Measurements from ENCODE around the gene PI4KA.
"Not testable (repeated sequence)": the region's sequence is repeated elsewhere in the genome, so short reads cannot be mapped to it uniquely, and the experiment has no call there.

PI4KA gene

GRCh38 chr22:20829491-20830134 is 29.0 kb downstream of the PI4KA start:
- Histone ChIP-seq H3K9me3 (0 out of 2 replicates have a peak, but pooled peaks cover 9% of the 10 kb centered on the region), H3K4me1 (no peaks in the 10 kb centered on the region; the same call in 1 of the 2 replicates), H3K36me3 (replicated peaks) (peaks cover 25% of the 10 kb centered on the region), H3K27me3 (ENCODE audit: low read depth) (no peaks in the 10 kb centered on the region), H3K4me3 (no peak overlapping the region)
- in situ Hi-C loops (cut with MboI; ENCODE audit: low sequenced_read_pairs): no loop called here
- DNase-seq (ENCODE audit: low spot score in 2 of 2): no peak

DNA sequence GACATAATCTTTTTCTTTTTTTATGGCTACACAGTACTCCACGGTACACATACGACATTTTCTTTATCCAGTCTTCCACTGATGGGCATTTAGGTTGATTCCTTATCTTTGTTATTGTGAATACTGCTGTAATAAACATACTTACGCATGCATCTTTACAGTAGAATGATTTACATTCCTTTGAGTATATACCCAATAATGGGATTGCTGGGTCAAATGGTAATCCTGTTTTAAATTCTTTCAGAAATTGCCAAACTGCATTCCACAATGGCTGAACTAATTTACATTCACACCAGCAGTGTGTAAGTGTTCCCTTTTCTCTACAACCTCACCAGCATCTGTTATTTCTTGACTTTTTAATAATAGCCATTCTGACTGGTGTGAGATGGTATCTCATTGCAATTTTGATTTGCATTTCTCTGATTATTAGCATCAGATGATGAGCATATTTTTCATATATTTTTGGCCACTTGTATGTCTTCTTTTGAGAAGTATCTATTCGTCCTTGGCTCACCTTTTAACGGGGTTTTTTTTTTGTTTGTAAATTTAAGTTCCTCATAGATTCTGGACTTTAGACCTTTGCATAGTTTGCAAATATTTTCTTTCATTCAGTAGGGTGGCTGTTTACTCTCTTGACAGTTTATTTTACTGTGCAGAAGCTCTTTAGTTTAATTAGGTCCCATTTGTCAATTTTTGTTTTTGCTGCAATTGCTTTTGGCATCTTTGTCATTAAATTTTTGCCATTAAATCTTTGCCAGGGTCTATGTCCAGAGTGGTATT is 32.0 kb downstream of the PI4KA start:
- H3K36me3 ChIP-seq (replicated peaks): peaks cover 12% of the 10 kb centered on the region
- DNase-seq (ENCODE audit: low spot score in 2 of 2): peak in 1 of 2 experiments; percentile 42
- H3K9me3 ChIP-seq; in situ Hi-C loops (cut with MboI; ENCODE audit: low sequenced_read_pairs); H3K27me3 ChIP-seq (ENCODE audit: low read depth); H3K4me3 ChIP-seq; H3K4me1 ChIP-seq: not testable (repeated sequence)

DNA sequence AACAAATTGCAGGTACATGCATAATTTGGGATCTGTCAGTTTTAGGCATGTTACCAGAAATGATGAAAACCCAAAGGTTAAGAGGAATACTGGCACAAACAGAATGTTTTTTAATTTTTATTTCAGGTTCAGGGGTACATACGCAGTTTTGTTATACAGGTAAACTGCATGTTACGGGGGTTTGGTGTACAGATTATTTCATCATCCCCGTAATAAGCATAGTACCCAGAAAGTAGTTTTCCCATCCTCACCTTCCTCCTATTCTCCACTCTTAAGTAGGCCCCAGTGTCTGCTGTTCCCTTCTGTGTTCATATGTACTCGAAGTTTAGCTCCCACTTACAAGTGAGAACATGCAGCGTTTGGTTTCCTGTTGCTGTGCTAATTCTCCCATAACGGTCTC is 33.0 kb downstream of the PI4KA start:
- Histone ChIP-seq H3K36me3 (replicated peaks) (peaks cover 8% of the 10 kb centered on the region), H3K27me3 (ENCODE audit: low read depth) (no peaks in the 10 kb centered on the region)
- no peak for DNase-seq (ENCODE audit: low spot score in 2 of 2)

GRCh38 chr22:20825216-20825615 is 33.4 kb downstream of the PI4KA start:
- DNase-seq (ENCODE audit: low spot score in 2 of 2); H3K4me1 ChIP-seq; H3K27me3 ChIP-seq (ENCODE audit: low read depth); H3K9me3 ChIP-seq; H3K36me3 ChIP-seq (replicated peaks); H3K4me3 ChIP-seq; in situ Hi-C loops (cut with MboI; ENCODE audit: low sequenced_read_pairs): not testable (repeated sequence)

More for the DNA sequence above, 33.0 kb downstream of the PI4KA start:
- in situ Hi-C loops (cut with MboI; ENCODE audit: low sequenced_read_pairs): no loop called here
- H3K4me1 ChIP-seq: peaks cover 9% of the 10 kb centered on the region
- no peak overlapping the region for H3K4me3 ChIP-seq
- 0 out of 2 replicates have a peak, but pooled peaks cover 9% of the 10 kb centered on the region for H3K9me3 ChIP-seq

- Histone ChIP-seq H3K27me3 (ENCODE audit: low read depth) (no peaks in the 10 kb centered on the region), H3K36me3 (replicated peaks) (peaks cover 10% of the 10 kb centered on the region), H3K4me1 (peaks cover 9% of the 10 kb centered on the region), H3K9me3 (0 out of 2 replicates have a peak, but pooled peaks cover 9% of the 10 kb centered on the region), H3K4me3 (no peak overlapping the region)
- in situ Hi-C loops (cut with MboI; ENCODE audit: low sequenced_read_pairs): no loop called here
- no peak for DNase-seq (ENCODE audit: low spot score in 2 of 2)
Measured at GRCh38 chr22:20823264-20823663, 35.3 kb downstream of the PI4KA start.

GRCh38 chr22:20822240-20822639 is 36.4 kb downstream of the PI4KA start:
- Histone ChIP-seq H3K27me3 (ENCODE audit: low read depth) (no peaks in the 10 kb centered on the region), H3K4me1 (peaks cover 9% of the 10 kb centered on the region), H3K9me3 (0 out of 2 replicates have a peak, but pooled peaks cover 6% of the 10 kb centered on the region), H3K4me3 (no peak overlapping the region), H3K36me3 (replicated peaks) (peaks cover 12% of the 10 kb centered on the region)
- in situ Hi-C loops (cut with MboI; ENCODE audit: low sequenced_read_pairs): no loop called here
- DNase-seq (ENCODE audit: low spot score in 2 of 2): no peak

GRCh38 chr22:20821717-20822239 is 36.8 kb downstream of the PI4KA start:
- H3K27me3 ChIP-seq (ENCODE audit: low read depth); DNase-seq (ENCODE audit: low spot score in 2 of 2); H3K4me1 ChIP-seq; H3K4me3 ChIP-seq; H3K9me3 ChIP-seq; in situ Hi-C loops (cut with MboI; ENCODE audit: low sequenced_read_pairs): not testable (repeated sequence)
- H3K36me3 ChIP-seq (replicated peaks): peaks cover 16% of the 10 kb centered on the region

- no peak for DNase-seq (ENCODE audit: low spot score in 2 of 2)
- peaks cover 19% of the 10 kb centered on the region for H3K36me3 ChIP-seq (replicated peaks)
- H3K4me1 ChIP-seq: peaks cover 9% of the 10 kb centered on the region
- H3K4me3 ChIP-seq: no peak overlapping the region
- no peaks in the 10 kb centered on the region for H3K9me3 ChIP-seq
- H3K27me3 ChIP-seq (ENCODE audit: low read depth): no peaks in the 10 kb centered on the region
- in situ Hi-C loops (cut with MboI; ENCODE audit: low sequenced_read_pairs): no loop called here
Measured at GRCh38 chr22:20819471-20819870, 39.1 kb downstream of the PI4KA start.

DNA sequence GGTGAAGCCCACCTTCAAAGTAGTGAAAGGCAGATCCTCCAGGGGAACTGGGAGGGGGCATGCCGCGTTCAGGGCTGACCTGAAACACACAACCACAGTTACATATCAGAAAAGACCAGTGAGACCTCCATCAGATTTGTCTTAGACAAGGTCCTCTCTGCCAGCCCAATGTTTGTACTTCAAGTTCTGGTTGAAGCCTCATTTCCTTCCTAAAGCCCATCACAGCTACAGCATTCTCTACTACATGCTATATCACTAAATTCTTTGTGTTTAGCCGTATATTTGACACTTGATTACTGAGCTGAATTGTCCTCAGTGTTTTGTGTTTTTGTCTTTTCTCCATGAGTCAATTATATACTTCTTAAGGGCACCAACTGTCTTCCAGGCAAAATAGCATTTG is 40.1 kb downstream of the PI4KA start:
- no peak overlapping the region for H3K4me3 ChIP-seq
- H3K27me3 ChIP-seq (ENCODE audit: low read depth): no peaks in the 10 kb centered on the region
- no peaks in the 10 kb centered on the region for H3K9me3 ChIP-seq
- DNase-seq (ENCODE audit: low spot score in 2 of 2): no peak
- peaks cover 19% of the 10 kb centered on the region for H3K36me3 ChIP-seq (replicated peaks)
- H3K4me1 ChIP-seq: peaks cover 9% of the 10 kb centered on the region
- in situ Hi-C loops (cut with MboI; ENCODE audit: low sequenced_read_pairs): no loop called here

GRCh38 chr22:20816559-20816958 is 42.1 kb downstream of the PI4KA start:
- in situ Hi-C loops (cut with MboI; ENCODE audit: low sequenced_read_pairs): no loop called here

DNA sequence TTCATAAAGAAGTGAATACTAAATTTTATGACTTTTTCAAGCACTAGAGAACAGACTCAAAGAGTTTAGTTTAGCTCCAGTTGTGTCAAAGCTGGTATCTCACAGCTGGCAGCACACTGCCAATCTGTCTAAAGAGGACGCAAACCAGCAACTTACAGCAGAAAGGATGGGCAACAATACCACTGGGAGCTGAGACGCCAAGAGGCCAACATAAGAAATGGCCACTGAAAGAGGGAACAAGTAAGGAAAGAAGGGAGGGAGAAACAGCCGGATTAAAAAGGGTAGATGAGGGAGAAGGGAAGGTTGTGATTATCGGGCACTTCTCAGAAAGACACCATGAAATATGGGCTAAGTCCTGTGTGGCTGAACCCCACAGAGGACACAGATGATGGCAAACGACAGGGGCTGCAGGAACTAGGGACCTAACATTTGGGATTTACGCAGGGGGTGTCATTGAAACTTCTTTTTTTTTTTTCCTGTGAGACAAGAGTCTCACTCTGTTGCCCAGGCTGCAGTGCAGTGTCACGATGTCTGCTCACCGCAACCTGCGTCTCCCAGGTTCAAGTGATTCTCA is 43.0 kb downstream of the PI4KA start:
- in situ Hi-C loops (cut with MboI; ENCODE audit: low sequenced_read_pairs): no loop called here

More at GRCh38 chr22:20816559-20816958, 42.1 kb downstream of the PI4KA start:
- H3K9me3 ChIP-seq: no peaks in the 10 kb centered on the region
- no peak overlapping the region for H3K4me3 ChIP-seq
- peaks cover 20% of the 10 kb centered on the region for H3K36me3 ChIP-seq (replicated peaks)
- H3K4me1 ChIP-seq: peaks cover 9% of the 10 kb centered on the region
- DNase-seq (ENCODE audit: low spot score in 2 of 2): no peak
- no peaks in the 10 kb centered on the region for H3K27me3 ChIP-seq (ENCODE audit: low read depth)

DNA sequence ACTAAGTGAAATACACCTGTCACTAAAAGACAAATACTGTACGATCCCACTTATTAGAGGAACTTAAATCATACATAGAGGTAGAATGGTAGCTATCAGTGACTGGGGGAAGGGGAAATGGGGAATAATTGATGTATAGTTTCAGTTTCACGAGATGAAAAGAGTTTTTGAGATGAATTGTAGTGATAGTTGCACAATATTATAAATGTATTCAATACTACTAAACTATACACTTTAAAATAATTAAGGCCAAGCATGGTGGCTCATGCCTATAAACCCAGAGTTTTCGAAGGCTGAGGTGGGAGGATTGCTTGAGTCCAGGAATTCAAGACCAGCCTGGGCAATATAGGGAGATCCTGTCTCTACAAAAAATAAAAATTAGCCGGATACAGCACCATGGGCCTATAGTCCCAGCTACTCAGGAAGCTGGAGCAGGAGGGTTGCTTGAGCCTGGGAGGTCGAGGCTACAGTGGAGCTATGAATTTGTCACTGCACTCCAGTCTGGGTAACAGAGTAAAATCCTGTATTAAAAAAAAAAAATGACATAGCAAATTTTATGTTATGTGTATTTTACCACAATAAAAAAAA is 44.3 kb downstream of the PI4KA start:
- no peak for DNase-seq (ENCODE audit: low spot score in 2 of 2)
- Histone ChIP-seq H3K4me3 (no peak overlapping the region), H3K9me3 (no peaks in the 10 kb centered on the region), H3K36me3 (replicated peaks) (peaks cover 14% of the 10 kb centered on the region), H3K4me1 (no peaks in the 10 kb centered on the region), H3K27me3 (ENCODE audit: low read depth) (no peaks in the 10 kb centered on the region)
- in situ Hi-C loops (cut with MboI; ENCODE audit: low sequenced_read_pairs): no loop called here

More for the DNA sequence above, 43.0 kb downstream of the PI4KA start:
- Histone ChIP-seq H3K9me3 (no peaks in the 10 kb centered on the region), H3K36me3 (replicated peaks) (peaks cover 20% of the 10 kb centered on the region), H3K27me3 (ENCODE audit: low read depth) (no peaks in the 10 kb centered on the region), H3K4me1 (no peaks in the 10 kb centered on the region), H3K4me3 (no peak overlapping the region)
- DNase-seq (ENCODE audit: low spot score in 2 of 2): no peak

DNA sequence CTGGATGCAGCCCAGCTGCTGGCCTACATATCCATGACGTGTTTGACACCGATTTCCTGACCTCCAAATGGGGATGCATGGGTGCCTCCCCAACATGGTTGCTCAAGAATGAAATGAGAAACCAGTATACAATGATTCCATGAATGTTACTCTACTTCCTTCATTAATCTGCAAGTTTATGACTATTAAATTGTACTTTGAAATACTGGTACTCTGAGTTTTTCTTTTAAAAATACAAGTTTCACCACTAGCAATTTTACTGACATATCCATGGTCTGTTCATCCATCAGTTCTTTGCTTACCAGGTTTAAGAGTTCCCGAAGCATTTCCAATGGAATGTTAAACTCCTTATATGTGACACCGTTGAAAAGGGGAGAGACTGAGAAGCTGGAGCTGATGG is 45.6 kb downstream of the PI4KA start:
- no peaks in the 10 kb centered on the region for H3K27me3 ChIP-seq (ENCODE audit: low read depth)
- H3K4me1 ChIP-seq: no peaks in the 10 kb centered on the region
- no peak for DNase-seq (ENCODE audit: low spot score in 2 of 2)
- no peaks in the 10 kb centered on the region for H3K9me3 ChIP-seq
- in situ Hi-C loops (cut with MboI; ENCODE audit: low sequenced_read_pairs): no loop called here
- H3K4me3 ChIP-seq: no peak overlapping the region
- peaks cover 19% of the 10 kb centered on the region for H3K36me3 ChIP-seq (replicated peaks)

Measured in HAP-1 (cell line).